ENCODE measurements around the gene IDS.

IDS gene

DNA sequence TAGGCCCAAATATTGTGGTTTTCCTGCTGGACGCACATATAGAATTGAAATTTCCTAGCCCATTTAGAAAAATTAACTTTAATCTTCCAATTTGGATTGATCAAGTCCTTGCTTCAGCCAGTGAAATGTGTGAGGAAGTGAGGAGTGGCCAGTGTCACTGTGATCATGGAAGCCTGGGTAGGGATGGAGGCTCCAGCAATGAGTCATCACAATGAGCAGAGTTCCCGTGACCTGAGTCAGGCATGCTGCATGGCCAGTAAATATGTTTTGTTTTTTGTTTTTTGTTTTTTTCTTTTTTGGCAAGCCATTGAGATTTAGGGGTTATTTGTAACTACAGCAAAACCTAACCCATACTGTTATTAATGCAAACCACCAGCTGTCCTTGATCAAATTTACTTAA is 52.1 kb downstream of the IDS start:
- Histone ChIP-seq H3K9me3 (ENCODE audit: control insufficient read depth, insufficient read depth, low read depth, low read length) (peaks cover 3% of the 10 kb centered on the region), H3K27ac (ENCODE audit: extremely low read depth, low read depth, low read length) (no peak overlapping the region), H3K36me3 (ENCODE audit: control insufficient read depth in 2 of 2, insufficient read depth in 1 of 2, low read length in 2 of 2) (no peaks in the 10 kb centered on the region), H3K4me1 (ENCODE audit: control insufficient read depth, insufficient read depth, low read length) (no peaks in the 10 kb centered on the region), H3K4me3 (ENCODE audit: low read depth, low read length) (no peak overlapping the region)
- CTCF ChIA-PET, result no interaction called here
- no peak for TF ChIP-seq ZNF341 (tag by site-specific recombination; IDR thresholded peaks at IDR 0.05; ENCODE audit: low read depth)
- no peak for TF ChIP-seq ZBTB21 (tag by site-specific recombination; IDR thresholded peaks at IDR 0.05)
- no peak for TF ChIP-seq ZNF391 (tag by site-specific recombination; IDR thresholded peaks at IDR 0.05; ENCODE audit: borderline replicate concordance, low read depth)
- TF ChIP-seq ZNF184 (tag by site-specific recombination; IDR thresholded peaks at IDR 0.05), result no peak
- no peak for TF ChIP-seq ZNF24 (tag by site-specific recombination; IDR thresholded peaks at IDR 0.05)
- TF ChIP-seq ZNF221 (tag by site-specific recombination; IDR thresholded peaks at IDR 0.05; ENCODE audit: borderline replicate concordance), result no peak
- no peak for TF ChIP-seq YY2 (tag by site-specific recombination; IDR thresholded peaks at IDR 0.05)
- TF ChIP-seq SETDB1 (IDR thresholded peaks at IDR 0.05; ENCODE audit: insufficient read length, low read length), result no peak
- no peak for TF ChIP-seq ZNF292 (tag by site-specific recombination; IDR thresholded peaks at IDR 0.05; ENCODE audit: borderline replicate concordance, low read depth)
- TF ChIP-seq, protein P1, sequence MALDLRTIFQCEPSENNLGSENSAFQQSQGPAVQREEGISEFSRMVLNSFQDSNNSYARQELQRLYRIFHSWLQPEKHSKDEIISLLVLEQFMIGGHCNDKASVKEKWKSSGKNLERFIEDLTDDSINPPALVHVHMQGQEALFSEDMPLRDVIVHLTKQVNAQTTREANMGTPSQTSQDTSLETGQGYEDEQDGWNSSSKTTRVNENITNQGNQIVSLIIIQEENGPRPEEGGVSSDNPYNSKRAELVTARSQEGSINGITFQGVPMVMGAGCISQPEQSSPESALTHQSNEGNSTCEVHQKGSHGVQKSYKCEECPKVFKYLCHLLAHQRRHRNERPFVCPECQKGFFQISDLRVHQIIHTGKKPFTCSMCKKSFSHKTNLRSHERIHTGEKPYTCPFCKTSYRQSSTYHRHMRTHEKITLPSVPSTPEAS (tag by site-specific recombination; IDR thresholded peaks at IDR 0.05), result no peak
- TF ChIP-seq ZNF561 (tag by site-specific recombination; IDR thresholded peaks at IDR 0.05; ENCODE audit: borderline replicate concordance), result no peak
- TF ChIP-seq, protein P2, sequence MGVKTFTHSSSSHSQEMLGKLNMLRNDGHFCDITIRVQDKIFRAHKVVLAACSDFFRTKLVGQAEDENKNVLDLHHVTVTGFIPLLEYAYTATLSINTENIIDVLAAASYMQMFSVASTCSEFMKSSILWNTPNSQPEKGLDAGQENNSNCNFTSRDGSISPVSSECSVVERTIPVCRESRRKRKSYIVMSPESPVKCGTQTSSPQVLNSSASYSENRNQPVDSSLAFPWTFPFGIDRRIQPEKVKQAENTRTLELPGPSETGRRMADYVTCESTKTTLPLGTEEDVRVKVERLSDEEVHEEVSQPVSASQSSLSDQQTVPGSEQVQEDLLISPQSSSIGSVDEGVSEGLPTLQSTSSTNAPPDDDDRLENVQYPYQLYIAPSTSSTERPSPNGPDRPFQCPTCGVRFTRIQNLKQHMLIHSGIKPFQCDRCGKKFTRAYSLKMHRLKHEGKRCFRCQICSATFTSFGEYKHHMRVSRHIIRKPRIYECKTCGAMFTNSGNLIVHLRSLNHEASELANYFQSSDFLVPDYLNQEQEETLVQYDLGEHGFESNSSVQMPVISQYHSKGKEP (tag by site-specific recombination; IDR thresholded peaks at IDR 0.05), result no peak
- no peak for TF ChIP-seq KLF8 (tag by site-specific recombination; IDR thresholded peaks at IDR 0.05)
- POLR2A ChIA-PET, result no interaction called here

- H3K27ac ChIP-seq (ENCODE audit: extremely low read depth, low read depth, low read length), result no peak overlapping the region
- no peak for TF ChIP-seq ZNF654 (tag by site-specific recombination; IDR thresholded peaks at IDR 0.05; ENCODE audit: low read depth)
- no peak for TF ChIP-seq PBX3 (CRISPR knock-in tag; IDR thresholded peaks at IDR 0.05)
- no peaks in the 10 kb centered on the region for H3K36me3 ChIP-seq (ENCODE audit: control insufficient read depth in 2 of 2, insufficient read depth in 1 of 2, low read length in 2 of 2)
- no peaks in the 10 kb centered on the region for H3K9me3 ChIP-seq (ENCODE audit: control insufficient read depth, insufficient read depth, low read depth, low read length)
- no peaks in the 10 kb centered on the region for H3K4me1 ChIP-seq (ENCODE audit: control insufficient read depth, insufficient read depth, low read length)
- CTCF ChIA-PET, result no interaction called here
- no peak overlapping the region for H3K4me3 ChIP-seq (ENCODE audit: low read depth, low read length)
- POLR2A ChIA-PET, result no interaction called here
Observed at GRCh38 chrX:149433451-149433850, 71.7 kb downstream of the IDS start.

DNA sequence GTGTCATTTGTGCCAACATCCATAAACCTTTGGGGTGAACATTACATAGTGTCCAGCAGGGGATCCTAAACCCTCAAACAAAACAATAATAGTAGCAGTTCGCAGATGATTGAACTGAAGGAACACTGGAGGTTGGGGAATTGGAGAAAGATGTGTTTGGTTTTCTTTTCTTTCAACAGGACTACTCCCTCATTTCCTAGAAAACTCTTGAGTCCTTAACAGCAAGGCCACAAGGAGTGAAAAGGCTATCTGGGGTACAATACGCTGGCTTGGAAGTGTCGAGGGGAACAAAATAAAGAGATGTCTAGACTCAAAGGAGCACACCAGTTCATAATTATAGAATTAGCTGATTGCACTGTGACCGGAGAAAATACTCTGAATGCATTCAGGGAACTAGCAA is 72.1 kb downstream of the IDS start:
- H3K4me3 ChIP-seq (ENCODE audit: low read depth, low read length), result no peak overlapping the region
- POLR2A ChIA-PET, result no interaction called here
- H3K9me3 ChIP-seq (ENCODE audit: control insufficient read depth, insufficient read depth, low read depth, low read length), result no peaks in the 10 kb centered on the region
- no peak overlapping the region for H3K27ac ChIP-seq (ENCODE audit: extremely low read depth, low read depth, low read length)
- CTCF ChIA-PET, result no interaction called here
- H3K36me3 ChIP-seq (ENCODE audit: control insufficient read depth in 2 of 2, insufficient read depth in 1 of 2, low read length in 2 of 2), result no peaks in the 10 kb centered on the region
- H3K4me1 ChIP-seq (ENCODE audit: control insufficient read depth, insufficient read depth, low read length), result no peaks in the 10 kb centered on the region
- no peak for TF ChIP-seq ZNF280D (tag by site-specific recombination; IDR thresholded peaks at IDR 0.05)
- TF ChIP-seq ZNF140 (tag by site-specific recombination; IDR thresholded peaks at IDR 0.05), result no peak
- TF ChIP-seq SETDB1 (IDR thresholded peaks at IDR 0.05; ENCODE audit: insufficient read length, low read length), result no peak
- no peak for TF ChIP-seq ZNF560 (tag by site-specific recombination; IDR thresholded peaks at IDR 0.05; ENCODE audit: borderline replicate concordance)
- no peak for TF ChIP-seq ZBTB20 (tag by site-specific recombination; IDR thresholded peaks at IDR 0.05)
- no peak for TF ChIP-seq ZNF248 (tag by site-specific recombination; IDR thresholded peaks at IDR 0.05)
- TF ChIP-seq ZIC2 (tag by site-specific recombination; IDR thresholded peaks at IDR 0.05), result no peak
- no peak for TF ChIP-seq REST (tag by site-specific recombination; IDR thresholded peaks at IDR 0.05)
- TF ChIP-seq ZBTB1 (tag by site-specific recombination; IDR thresholded peaks at IDR 0.05), result no peak

Data from HEK293 (cell line).